ENCODE data around the gene HOXB1.

DNA sequence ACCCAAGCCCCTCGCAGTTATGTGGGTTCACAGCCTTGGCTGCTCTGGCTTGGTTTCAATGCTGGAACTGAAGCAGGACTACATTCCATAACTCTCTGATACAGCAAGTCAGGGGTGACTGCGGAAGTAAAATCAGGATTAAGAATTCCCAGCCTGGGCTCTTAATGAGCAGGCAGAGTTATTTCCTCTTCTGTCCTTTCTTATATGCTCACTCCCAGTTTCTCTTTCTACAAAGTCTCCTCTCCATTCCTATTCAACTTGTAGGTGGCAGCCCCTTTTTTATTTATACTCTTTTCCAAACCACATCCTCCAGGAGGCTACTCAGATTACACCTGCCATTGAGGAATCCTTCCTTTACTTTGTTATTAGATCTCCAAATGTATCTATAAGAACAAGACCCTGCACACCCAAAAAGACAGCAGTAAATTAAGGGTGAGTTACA, 40.3 kb downstream of the HOXB1 start:
- TF ChIP-seq EP300 (IDR thresholded peaks at IDR 0.05): no peak
- no peak for TF ChIP-seq CTCF (IDR thresholded peaks at IDR 0.05)
